H9 (cell line): ENCODE data around the gene HPCAL4. TPM values are rescaled to one million over a fixed set of nuclear protein-coding genes. Genes with fewer than 3 reads are reported as not detected.

Experiments
- DNase-seq: peaks from one replicate; pipeline ENCODE4 v3.0.0-alpha.2; 2017
- H2AFZ ChIP-seq: one replicate; pipeline ENCODE4 v1.6.1; 2013; ENCODE audit warnings: mild to moderate bottlenecking, low read length, control low read depth, moderate library complexity
- H2AK5ac ChIP-seq: 2 replicates; pipeline ENCODE4 v1.6.1; 2013; ENCODE audit warnings: low read length, control low read depth, mixed read lengths; ENCODE audit not compliant: insufficient read length
- H2BK120ac ChIP-seq: one replicate; pipeline ENCODE4 v1.6.1; 2013; ENCODE audit warnings: low read depth, mild to moderate bottlenecking, low read length, control low read depth, inconsistent platforms; ENCODE audit not compliant: poor library complexity, severe bottlenecking
- H2BK12ac ChIP-seq: 2 replicates; pipeline ENCODE4 v1.6.1; 2013; ENCODE audit warnings: low read length, control low read depth, mixed read lengths, low read depth; ENCODE audit not compliant: insufficient read length
- H2BK15ac ChIP-seq: 2 replicates; pipeline ENCODE4 v1.6.1; 2013; ENCODE audit warnings: low read depth, low read length, control low read depth
- H2BK20ac ChIP-seq: one replicate; pipeline ENCODE4 v1.6.1; 2013; ENCODE audit warnings: low read depth, mild to moderate bottlenecking, low read length, control low read depth, inconsistent platforms; ENCODE audit not compliant: poor library complexity, severe bottlenecking
- H2BK5ac ChIP-seq: 2 replicates; pipeline ENCODE4 v1.6.1; 2013; ENCODE audit warnings: low read length, control low read depth, mixed read lengths; ENCODE audit not compliant: insufficient read length
- H3K14ac ChIP-seq: 2 replicates; pipeline ENCODE4 v1.6.1; 2013; ENCODE audit warnings: low read length, control low read depth; ENCODE audit not compliant: insufficient read depth
- H3K18ac ChIP-seq: 2 replicates; pipeline ENCODE4 v1.6.1; 2013; ENCODE audit warnings: low read depth, mild to moderate bottlenecking, mixed read lengths, low read length, control low read depth; ENCODE audit not compliant: insufficient read length
- H3K23ac ChIP-seq: 2 replicates; pipeline ENCODE4 v1.6.1; 2013; ENCODE audit warnings: low read length, control low read depth, mixed read lengths, low read depth; ENCODE audit not compliant: insufficient read length
- H3K23me2 ChIP-seq: 2 replicates; pipeline ENCODE4 v1.6.1; 2013; ENCODE audit warnings: low read depth, mild to moderate bottlenecking, mixed read lengths, low read length, control low read depth; ENCODE audit not compliant: insufficient read length, poor library complexity, severe bottlenecking
- H3K27ac ChIP-seq: 2 replicates; pipeline ENCODE4 v1.5.1; 2013; ENCODE audit warnings: low read length, control low read depth, mixed read lengths, low read depth; ENCODE audit not compliant: insufficient read length
- H3K27me3 ChIP-seq: 2 replicates; pipeline ENCODE4 v1.6.1; 2013; ENCODE audit warnings: low read length, control low read depth, inconsistent platforms; ENCODE audit not compliant: insufficient read depth
- H3K4ac ChIP-seq: 2 replicates; pipeline ENCODE4 v1.6.1; 2013; ENCODE audit warnings: low read depth, mild to moderate bottlenecking, control low read depth, inconsistent platforms, low read length, moderate library complexity
- H3K4me1 ChIP-seq: 2 replicates; pipeline ENCODE4 v1.6.1; 2013; ENCODE audit warnings: low read length, control low read depth, inconsistent platforms; ENCODE audit not compliant: insufficient read depth
- H3K4me2 ChIP-seq: 2 replicates; pipeline ENCODE4 v1.6.1; 2013; ENCODE audit warnings: low read length, control low read depth, mixed read lengths; ENCODE audit not compliant: insufficient read length, insufficient read depth
- H3K56ac ChIP-seq: 2 replicates; pipeline ENCODE4 v1.6.1; 2013; ENCODE audit warnings: low read depth, mild to moderate bottlenecking, mixed read lengths, low read length, control low read depth; ENCODE audit not compliant: insufficient read length
- H3K79me1 ChIP-seq: 2 replicates; pipeline ENCODE4 v1.6.1; 2013; ENCODE audit warnings: low read depth, mild to moderate bottlenecking, moderate library complexity, low read length, control low read depth, inconsistent platforms; ENCODE audit not compliant: insufficient read depth, poor library complexity, severe bottlenecking
- H3K79me2 ChIP-seq: 2 replicates; pipeline ENCODE4 v1.6.1; 2013; ENCODE audit warnings: low read length, control low read depth, inconsistent platforms; ENCODE audit not compliant: insufficient read depth
- H3K9ac ChIP-seq: 2 replicates; pipeline ENCODE4 v1.6.1; 2013; ENCODE audit warnings: low read length, control low read depth, mixed read lengths; ENCODE audit not compliant: insufficient read length; ENCODE audit errors: extremely low read depth
- H3K9me3 ChIP-seq: one replicate; pipeline ENCODE4 v1.6.1; 2013; ENCODE audit warnings: low read depth, low read length, inconsistent platforms; ENCODE audit not compliant: control insufficient read depth
- H3T11ph ChIP-seq: one replicate; pipeline ENCODE4 v1.6.1; 2013; ENCODE audit warnings: mild to moderate bottlenecking, low read length, control low read depth, inconsistent platforms
- H4K20me1 ChIP-seq: one replicate; pipeline ENCODE4 v1.6.1; 2013; ENCODE audit not compliant: control insufficient read depth, insufficient read length, insufficient read depth
- H4K5ac ChIP-seq: 2 replicates; pipeline ENCODE4 v1.6.1; 2013; ENCODE audit warnings: low read depth, mild to moderate bottlenecking, mixed read lengths, low read length, control low read depth; ENCODE audit not compliant: insufficient read length
- H4K8ac ChIP-seq: replicated peaks from 2 replicates; pipeline ENCODE4 v1.6.1; 2013; ENCODE audit warnings: low read length, control low read depth, mixed read lengths, low read depth; ENCODE audit not compliant: insufficient read length
- H4K91ac ChIP-seq: 2 replicates; pipeline ENCODE4 v1.6.1; 2013; ENCODE audit warnings: low read depth, mild to moderate bottlenecking, moderate library complexity, mixed read lengths, low read length, control low read depth; ENCODE audit not compliant: insufficient read length
- H3K27ac Mint-ChIP-seq, 3 experiments: 2 replicates in 2 of 3; 3 replicates in 1 of 3; pipeline ENCODE4 v1.8.0; 2020 to 2021; ENCODE audit warnings: mixed read lengths in 3 of 3, mild to moderate bottlenecking in 1 of 3, moderate library complexity in 1 of 3
- H3K27me3 Mint-ChIP-seq: 2 replicates; pipeline ENCODE4 v1.8.0; 2021; ENCODE audit warnings: low read depth, mild to moderate bottlenecking, moderate library complexity, mixed read lengths
- H3K36me3 Mint-ChIP-seq, 3 experiments: 2 replicates in 2 of 3; 3 replicates in 1 of 3; pipeline ENCODE4 v1.8.0; 2020 to 2021; ENCODE audit warnings: low read depth in 3 of 3, mixed read lengths in 3 of 3; ENCODE audit not compliant: insufficient read depth in 1 of 3
- H3K4me1 Mint-ChIP-seq, 2 experiments: 2 replicates each; pipeline ENCODE4 v1.8.0; 2020; ENCODE audit warnings: mixed read lengths in 2 of 2
- H3K4me3 Mint-ChIP-seq, 2 experiments: 2 replicates in 1 of 2; 3 replicates in 1 of 2; pipeline ENCODE4 v1.8.0; 2020 to 2021; ENCODE audit warnings: mild to moderate bottlenecking in 2 of 2, mixed read lengths in 2 of 2, moderate library complexity in 1 of 2
- H3K9me3 Mint-ChIP-seq, 2 experiments: 2 replicates in 1 of 2; 3 replicates in 1 of 2; pipeline ENCODE4 v1.8.0; 2020; ENCODE audit warnings: mild to moderate bottlenecking in 2 of 2, mixed read lengths in 2 of 2, moderate library complexity in 1 of 2
- CTCF ChIP-seq: fragments of 200-600 bp; sonication (generic); conservative IDR thresholded peaks from 3 replicates; pipeline ENCODE4 v1.8.0; 2021; ENCODE audit warnings: antibody characterized with exemption, mild to moderate bottlenecking
- WGBS: extraction: QIAGEN DNeasy Blood & Tissue Kit; methylation state at CpG from one replicate; pipeline ENCODE4 v1.1.7; 2013; ENCODE audit warnings: missing lambda C conversion rate, low lambda C conversion rate, mixed read lengths; ENCODE audit not compliant: insufficient read length; ENCODE audit errors: extremely low coverage; 5-methylcytosine and 5-hydroxymethylcytosine counted together
- total RNA-seq: library from RNA; stranded (reverse); gene quantifications from 2 replicates; pipeline ENCODE4 v1.2.1, GENCODE V29; 2021

HPCAL4 gene
- total RNA-seq, 1 experiment from 2014 or later = 0.15 TPM

- H3K27ac Mint-ChIP-seq = peak overlapping the region in 1 of 3 experiments; percentile 50; a peak in 1 of 7 replicates
- Histone ChIP-seq H2BK15ac (no peak overlapping the region), H2AFZ (no peak overlapping the region), H3K23ac (no peak overlapping the region), H3K18ac (no peak overlapping the region), H3K9me3 (no peaks in the 10 kb centered on the region), H4K20me1 (no peaks in the 10 kb centered on the region), H4K91ac (no peak overlapping the region), H3K4me1 (no peaks in the 10 kb centered on the region), H4K8ac (no peak overlapping the region), H3K79me2 (no peaks in the 10 kb centered on the region), H3K9ac (no peak overlapping the region), H2BK12ac (no peak overlapping the region), H3K79me1 (no peaks in the 10 kb centered on the region), H2BK5ac (no peak overlapping the region), H3T11ph (no peak overlapping the region), H3K14ac (no peak overlapping the region), H3K56ac (no peak overlapping the region), H2BK20ac (no peak overlapping the region), H3K23me2 (no peaks in the 10 kb centered on the region), H2AK5ac (no peak overlapping the region), H2BK120ac (no peak overlapping the region), H3K27ac (no peak overlapping the region), H3K27me3 (peaks cover 86% of the 10 kb centered on the region), H4K5ac (no peak overlapping the region), H3K4ac (no peak overlapping the region), H3K4me2 (no peak overlapping the region)
- H3K4me3 Mint-ChIP-seq = peak overlapping the region in 1 of 2 experiments; percentile 41; a peak in 1 of 5 replicates
- peaks cover 16 to 22% of the 10 kb centered on the region in 2 experiments for H3K4me1 Mint-ChIP-seq
- TF ChIP-seq CTCF = peak; percentile 29; the same call in 2 of the 3 replicates
- H3K36me3 Mint-ChIP-seq = no peaks in the 10 kb centered on the region
- WGBS = no CpG with 5 or more reads among the region's 12 CpGs
- H3K27me3 Mint-ChIP-seq = peaks cover 100% of the 10 kb centered on the region
- DNase-seq = no peak
- peaks cover 6 to 26% of the 10 kb centered on the region in 2 experiments; a peak in 4 of 5 replicates for H3K9me3 Mint-ChIP-seq
Measured at GRCh38 chr1:39711104-39711965, 20.1 kb upstream of the HPCAL4 start.
